Measurements from ENCODE around the gene SRCIN1. TPM values are rescaled to one million over a fixed set of nuclear protein-coding genes. Genes with fewer than 3 reads are reported as not detected.

Gene SRCIN1
- total RNA-seq, 4 donors from 2014 or later: 0.44 to 5.4 (median 1.5) TPM

DNA sequence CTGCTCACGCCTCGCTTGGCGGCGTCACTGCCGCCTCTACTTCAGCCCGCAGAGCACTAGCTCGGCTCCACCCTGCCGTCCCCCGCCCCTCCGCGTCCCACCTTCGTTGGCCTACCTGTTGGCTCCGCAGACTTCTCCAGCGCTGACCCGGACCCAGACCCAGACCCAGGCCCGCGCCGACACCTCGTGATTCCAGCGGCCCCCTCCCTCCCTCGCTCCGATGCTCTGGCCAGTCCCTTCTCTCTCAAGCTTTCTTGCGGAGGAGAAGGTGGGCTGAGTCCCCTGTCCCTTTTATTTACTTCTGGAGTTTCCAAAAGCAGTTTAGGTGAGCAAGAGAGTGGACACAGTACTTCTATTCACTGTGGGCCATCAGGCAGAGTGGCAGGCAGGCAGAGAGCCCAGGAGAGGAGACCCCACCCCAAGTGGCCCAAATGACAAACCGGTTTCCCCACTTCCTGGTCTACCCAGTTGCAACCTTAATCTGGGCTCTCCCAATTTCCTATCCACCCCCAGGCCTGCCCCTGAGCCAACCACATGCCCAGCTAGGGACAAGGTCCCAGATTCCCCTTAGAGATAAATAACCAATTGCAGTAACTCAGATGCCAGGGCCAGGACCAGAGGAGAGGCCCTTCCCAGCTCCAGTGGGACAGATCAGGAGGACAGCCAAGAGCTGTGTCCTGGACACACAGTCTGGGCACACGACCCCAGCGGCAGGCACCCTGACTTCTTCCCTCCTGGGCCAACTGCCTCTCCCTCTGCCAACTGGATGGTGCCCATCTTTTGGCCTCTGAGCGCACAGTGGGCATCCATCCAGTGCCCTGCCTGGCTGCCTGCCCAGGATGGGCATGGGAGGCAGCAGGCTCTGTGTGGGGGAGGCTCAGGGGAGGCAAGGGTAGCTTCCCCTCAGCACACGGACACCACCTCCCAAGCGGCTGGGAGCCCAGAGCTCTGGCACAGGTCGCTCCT is 1.2 kb upstream of the SRCIN1 start:
- Histone ChIP-seq H3K27ac (no peak overlapping the region), H3K4me3 (peak overlapping the region in 3 of 4 donors; percentile 47 to 61 (median 50)), H3K9me3 (peaks cover 0 to 5% (median 0%) of the 10 kb centered on the region in 4 donors), H3K4me1 (peaks cover 0 to 48% (median 9%) of the 10 kb centered on the region in 4 donors), H3K27me3 (peaks cover 0 to 79% of the 10 kb centered on the region in 2 donors), H3K36me3 (no peaks in the 10 kb centered on the region)
- 13 to 15% methylated on average over 26 to 27 of the region's 30 CpGs for WGBS, 2 donors
- DNase-seq (ENCODE audit: low spot score in 2 of 2): no peak
- TF ChIP-seq EP300 (IDR thresholded peaks at IDR 0.05): no peak
- TF ChIP-seq, protein P1, sequence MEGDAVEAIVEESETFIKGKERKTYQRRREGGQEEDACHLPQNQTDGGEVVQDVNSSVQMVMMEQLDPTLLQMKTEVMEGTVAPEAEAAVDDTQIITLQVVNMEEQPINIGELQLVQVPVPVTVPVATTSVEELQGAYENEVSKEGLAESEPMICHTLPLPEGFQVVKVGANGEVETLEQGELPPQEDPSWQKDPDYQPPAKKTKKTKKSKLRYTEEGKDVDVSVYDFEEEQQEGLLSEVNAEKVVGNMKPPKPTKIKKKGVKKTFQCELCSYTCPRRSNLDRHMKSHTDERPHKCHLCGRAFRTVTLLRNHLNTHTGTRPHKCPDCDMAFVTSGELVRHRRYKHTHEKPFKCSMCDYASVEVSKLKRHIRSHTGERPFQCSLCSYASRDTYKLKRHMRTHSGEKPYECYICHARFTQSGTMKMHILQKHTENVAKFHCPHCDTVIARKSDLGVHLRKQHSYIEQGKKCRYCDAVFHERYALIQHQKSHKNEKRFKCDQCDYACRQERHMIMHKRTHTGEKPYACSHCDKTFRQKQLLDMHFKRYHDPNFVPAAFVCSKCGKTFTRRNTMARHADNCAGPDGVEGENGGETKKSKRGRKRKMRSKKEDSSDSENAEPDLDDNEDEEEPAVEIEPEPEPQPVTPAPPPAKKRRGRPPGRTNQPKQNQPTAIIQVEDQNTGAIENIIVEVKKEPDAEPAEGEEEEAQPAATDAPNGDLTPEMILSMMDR (IDR thresholded peaks at IDR 0.05): no peak
- no peak for TF ChIP-seq POLR2A (IDR thresholded peaks at IDR 0.05)

DNA sequence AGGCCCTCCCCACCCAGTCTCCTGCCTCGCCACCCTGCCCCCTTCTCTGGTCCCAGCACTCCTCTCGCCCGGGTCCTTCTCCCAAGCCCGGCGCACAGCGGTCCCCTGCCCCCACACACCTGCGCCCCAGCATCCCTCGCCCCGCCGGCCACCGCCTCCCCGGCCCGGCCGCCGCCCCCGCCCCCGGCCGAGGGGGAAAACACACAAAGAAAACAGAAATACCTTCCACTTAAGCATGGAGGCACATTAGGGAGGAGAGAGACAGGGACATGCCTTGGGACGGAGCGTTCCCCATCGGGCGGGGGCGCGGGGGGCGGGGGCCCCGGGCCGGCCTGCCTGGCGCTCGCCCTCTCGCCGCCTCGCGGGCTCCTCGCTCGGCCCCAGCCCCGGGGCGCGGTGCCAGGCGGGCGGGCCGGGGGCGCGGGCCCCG is 326 bp downstream of the SRCIN1 start:
- no peaks in the 10 kb centered on the region for H3K9me3 ChIP-seq
- H3K4me3 ChIP-seq: peak overlapping the region in 3 of 4 donors; percentile 23 to 61 (median 42)
- DNase-seq (ENCODE audit: low spot score in 2 of 2): no peak
- no peaks in the 10 kb centered on the region for H3K36me3 ChIP-seq
- 0% methylated on average over 2 to 32 of the region's 44 CpGs for WGBS, 2 donors
- TF ChIP-seq, protein P1 (IDR thresholded peaks at IDR 0.05): no peak
- TF ChIP-seq EP300 (IDR thresholded peaks at IDR 0.05) (no peak), POLR2A (IDR thresholded peaks at IDR 0.05) (no peak)
- H3K4me1 ChIP-seq: peaks cover 0 to 51% (median 9%) of the 10 kb centered on the region in 4 donors
- H3K27ac ChIP-seq: no peak overlapping the region
- H3K27me3 ChIP-seq: peaks cover 0 to 71% of the 10 kb centered on the region in 2 donors

DNA sequence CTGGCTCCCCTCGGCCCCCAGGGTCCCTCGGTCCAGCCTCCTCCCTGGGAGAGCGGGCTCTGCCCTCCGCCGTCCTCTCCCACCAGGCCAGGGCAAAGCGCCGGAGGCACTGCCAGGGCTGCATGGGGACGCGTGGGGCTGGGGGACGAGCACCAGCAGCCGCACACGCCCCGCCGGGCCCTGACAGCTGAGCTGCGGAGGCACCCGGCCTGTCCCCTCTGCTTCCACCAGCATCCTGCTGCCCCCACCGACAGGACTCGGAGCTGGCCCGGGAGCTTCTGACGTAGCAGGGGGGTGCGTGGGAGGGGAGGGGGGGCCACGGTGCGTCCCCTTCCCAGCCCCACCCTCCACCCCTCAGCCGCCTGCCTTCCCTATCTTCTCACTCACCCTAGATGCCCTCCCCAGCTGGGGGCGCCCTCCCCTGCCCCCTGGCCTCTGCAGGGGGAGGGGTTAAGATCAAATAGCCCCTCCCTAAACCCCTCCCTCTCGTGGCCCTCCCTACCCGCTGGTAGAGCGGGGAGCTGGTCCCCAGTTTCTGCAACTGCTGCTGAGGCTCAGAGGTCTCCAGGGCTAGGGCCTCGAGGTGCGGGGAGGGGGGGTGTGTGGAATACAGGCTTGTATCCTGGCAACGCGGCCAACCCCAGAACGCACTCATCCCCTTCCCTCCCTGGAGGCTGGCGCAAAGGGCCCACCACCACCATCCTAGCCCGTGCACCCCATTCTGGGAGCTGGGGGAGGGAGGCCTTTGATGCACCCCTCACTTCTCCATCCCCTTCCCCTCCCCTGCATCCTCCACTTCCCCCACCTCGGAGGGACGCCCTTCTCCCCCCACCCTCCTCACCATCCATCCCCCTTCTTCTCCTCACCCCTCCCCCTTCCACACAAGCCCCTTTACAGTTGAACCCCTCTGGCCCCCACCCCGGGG is 1.0 kb downstream of the SRCIN1 start:
- H3K9me3 ChIP-seq: no peaks in the 10 kb centered on the region
- H3K4me3 ChIP-seq: peak overlapping the region in 2 of 4 donors; percentile 42 to 61
- no peak for DNase-seq (ENCODE audit: low spot score in 2 of 2)
- peaks cover 0 to 51% (median 9%) of the 10 kb centered on the region in 4 donors for H3K4me1 ChIP-seq
- WGBS, 2 donors: 11 to 20% methylated on average over 16 to 34 of the region's 38 CpGs
- no peaks in the 10 kb centered on the region for H3K36me3 ChIP-seq
- H3K27me3 ChIP-seq: peaks cover 0 to 65% of the 10 kb centered on the region in 2 donors
- TF ChIP-seq, protein P1 (IDR thresholded peaks at IDR 0.05): no peak
- TF ChIP-seq EP300 (IDR thresholded peaks at IDR 0.05): no peak
- TF ChIP-seq POLR2A (IDR thresholded peaks at IDR 0.05): no peak
- no peak overlapping the region for H3K27ac ChIP-seq

DNA sequence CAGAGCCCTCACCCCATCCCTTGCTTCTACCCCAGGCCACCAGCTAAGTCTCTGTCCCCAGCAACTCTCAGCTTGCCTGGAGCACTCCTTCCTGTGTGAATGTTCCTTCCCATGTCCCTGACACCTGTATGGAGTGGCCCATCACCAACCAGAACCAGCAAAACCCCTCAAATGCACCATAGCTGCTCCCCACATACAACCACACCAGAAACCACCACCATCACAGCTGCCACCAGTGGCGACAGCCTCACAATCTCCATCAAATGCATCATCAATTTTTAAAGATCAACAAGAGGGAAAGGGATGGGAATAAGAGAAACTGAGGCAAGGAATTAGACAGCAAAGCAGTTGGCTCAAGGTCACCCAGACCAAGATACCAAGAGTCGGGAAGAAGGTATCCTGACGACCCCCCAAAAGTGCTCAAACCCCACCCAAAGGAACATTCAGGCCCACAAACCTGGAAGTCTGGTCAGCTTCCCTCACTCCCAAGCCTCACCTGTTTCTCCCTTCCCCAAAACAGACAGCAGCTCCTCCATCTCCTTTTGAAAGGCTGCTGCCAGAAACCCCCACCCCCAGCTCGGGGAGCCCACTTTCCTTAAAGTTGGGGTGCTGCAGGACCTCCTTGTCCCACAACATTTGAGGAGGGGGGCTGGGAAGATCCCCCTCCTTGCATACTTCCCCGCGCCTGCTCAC is 1.8 kb downstream of the SRCIN1 start:
- no peak for DNase-seq (ENCODE audit: low spot score in 2 of 2)
- WGBS, 2 donors: 54 to 59% methylated on average over 6 of the region's 6 CpGs
- Histone ChIP-seq H3K27ac (no peak overlapping the region), H3K36me3 (no peaks in the 10 kb centered on the region), H3K4me3 (no peak overlapping the region), H3K9me3 (no peaks in the 10 kb centered on the region), H3K27me3 (peaks cover 0 to 60% of the 10 kb centered on the region in 2 donors), H3K4me1 (peaks cover 0 to 51% (median 9%) of the 10 kb centered on the region in 4 donors)
- TF ChIP-seq POLR2A (IDR thresholded peaks at IDR 0.05) (no peak), EP300 (IDR thresholded peaks at IDR 0.05) (no peak)
